Prostate gland (tissue), 2 donors: ENCODE data around the gene RPL28.

Experiments
- POLR2A ChIP-seq: fragments of 450-650 bp; IDR thresholded peaks from one replicate; pipeline ENCODE4 v1.6.1; 2016; ENCODE audit warnings: antibody characterized with exemption, mild to moderate bottlenecking
- TF ChIP-seq, protein P1 (sequence below), 4 experiments: fragments of 200-600 bp in 2 of 4; fragments of 450-650 bp in 2 of 4; sonication (generic) in 2 of 4; IDR thresholded peaks; 1 replicate in 3 of 4; 2 replicates in 1 of 4; pipeline ENCODE4 v1.5.1; 2016 to 2019; ENCODE audit warnings: antibody characterized with exemption in 4 of 4, mild to moderate bottlenecking in 2 of 4, moderate library complexity in 2 of 4

DNA sequence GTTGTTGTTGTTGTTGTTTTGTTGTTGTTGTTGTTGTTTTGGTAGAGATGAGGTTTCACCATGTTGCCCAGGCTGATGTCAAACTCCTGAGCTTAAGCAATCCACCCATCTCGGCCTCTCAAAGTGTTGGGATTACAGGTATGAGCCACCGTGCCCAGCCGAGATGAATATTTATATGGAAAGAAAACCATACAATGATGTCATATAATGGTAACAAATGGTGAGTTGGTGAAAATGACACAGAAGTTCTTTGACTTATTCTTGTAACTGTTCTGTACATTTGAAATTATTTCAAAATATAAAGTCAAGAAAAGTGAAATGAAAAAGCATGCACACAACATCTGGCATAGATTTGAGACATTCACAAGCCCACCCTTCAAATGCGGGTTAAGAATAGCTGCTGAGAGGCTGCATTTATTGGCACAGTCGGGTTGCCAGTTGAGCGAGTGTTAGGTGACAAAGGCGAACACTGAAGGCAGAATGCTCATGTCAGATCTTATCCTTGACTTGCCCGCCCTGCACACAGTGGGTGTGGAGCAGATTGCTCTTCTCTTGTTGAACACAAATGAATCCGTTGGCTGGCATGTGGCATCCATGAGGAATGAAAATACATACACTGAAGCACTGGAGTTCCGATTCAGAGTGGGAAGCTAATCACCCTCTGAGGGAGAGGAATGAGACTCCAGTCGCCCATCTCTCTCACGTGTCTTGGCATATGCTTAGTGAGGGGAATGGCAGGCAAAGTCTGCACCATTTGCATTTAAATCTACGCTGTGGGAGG lies 37.7 kb downstream of the RPL28 start:
- TF ChIP-seq POLR2A: no peak
- TF ChIP-seq, protein P1, sequence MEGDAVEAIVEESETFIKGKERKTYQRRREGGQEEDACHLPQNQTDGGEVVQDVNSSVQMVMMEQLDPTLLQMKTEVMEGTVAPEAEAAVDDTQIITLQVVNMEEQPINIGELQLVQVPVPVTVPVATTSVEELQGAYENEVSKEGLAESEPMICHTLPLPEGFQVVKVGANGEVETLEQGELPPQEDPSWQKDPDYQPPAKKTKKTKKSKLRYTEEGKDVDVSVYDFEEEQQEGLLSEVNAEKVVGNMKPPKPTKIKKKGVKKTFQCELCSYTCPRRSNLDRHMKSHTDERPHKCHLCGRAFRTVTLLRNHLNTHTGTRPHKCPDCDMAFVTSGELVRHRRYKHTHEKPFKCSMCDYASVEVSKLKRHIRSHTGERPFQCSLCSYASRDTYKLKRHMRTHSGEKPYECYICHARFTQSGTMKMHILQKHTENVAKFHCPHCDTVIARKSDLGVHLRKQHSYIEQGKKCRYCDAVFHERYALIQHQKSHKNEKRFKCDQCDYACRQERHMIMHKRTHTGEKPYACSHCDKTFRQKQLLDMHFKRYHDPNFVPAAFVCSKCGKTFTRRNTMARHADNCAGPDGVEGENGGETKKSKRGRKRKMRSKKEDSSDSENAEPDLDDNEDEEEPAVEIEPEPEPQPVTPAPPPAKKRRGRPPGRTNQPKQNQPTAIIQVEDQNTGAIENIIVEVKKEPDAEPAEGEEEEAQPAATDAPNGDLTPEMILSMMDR (IDR thresholded peaks at IDR 0.05): no peak
